Activated naive CD4-positive, alpha-beta T cell treated with anti-CD3 and anti-CD28 coated beads for 36 hours (primary cell): ENCODE measurements around the gene NFRKB. TPM values are rescaled to one million over a fixed set of nuclear protein-coding genes. Genes with fewer than 3 reads are reported as not detected.

Source experiments
- CTCF ChIA-PET: fragments of 350-600 bp; sonication (Branson Sonifier 250); formaldehyde crosslinking; loops from one replicate; lab custom pipeline; 2021; ENCODE audit warnings: antibody characterized with exemption; lab: Charles Lee
- DNase-seq: peaks from one replicate; pipeline ENCODE4 v3.0.0-alpha.2; 2020
- H3K27ac Mint-ChIP-seq: one replicate; pipeline ENCODE4 v1.8.0; 2021; ENCODE audit warnings: mild to moderate bottlenecking, mixed read lengths
- H3K27me3 Mint-ChIP-seq: one replicate; pipeline ENCODE4 v1.8.0; 2021; ENCODE audit warnings: low read depth, mixed read lengths
- H3K36me3 Mint-ChIP-seq: one replicate; pipeline ENCODE4 v1.8.0; 2021; ENCODE audit warnings: low read depth, mixed read lengths
- H3K4me1 Mint-ChIP-seq: one replicate; pipeline ENCODE4 v1.8.0; 2021; ENCODE audit warnings: low read depth, mixed read lengths
- H3K4me3 Mint-ChIP-seq: one replicate; pipeline ENCODE4 v1.8.0; 2021; ENCODE audit warnings: mild to moderate bottlenecking, moderate library complexity, mixed read lengths
- H3K9me3 Mint-ChIP-seq: one replicate; pipeline ENCODE4 v1.8.0; 2021; ENCODE audit warnings: mixed read lengths
- intact Hi-C: fragments of 100-400 bp; cut with micrococcal nuclease; formaldehyde crosslinking; loops from one replicate; pipeline ENCODE4 v1.15.1; 2023
- total RNA-seq, 2 experiments: library from RNA; stranded (reverse); gene quantifications; one replicate each; pipeline ENCODE4 v1.2.3, GENCODE V29; 2021

Gene NFRKB
- total RNA-seq, 2 experiments from 2014 or later, result 34.0 to 36.4 TPM

- Mint-ChIP-seq H3K27me3 (no peaks in the 10 kb centered on the region), H3K4me3 (no peak overlapping the region)
- CTCF ChIA-PET, result interaction anchor here (11.6 kb wide), 1 partner anchor 202 kb away, joined by 165 read pairs; no protein-coding TSS in a partner anchor
Measured at GRCh38 chr11:129930296-129930695, 34.9 kb upstream of the NFRKB start.

GRCh38 chr11:129929721-129930120 is 34.3 kb upstream of the NFRKB start:
- intact Hi-C loops, result loop anchor here (10.0 kb wide), 1 partner anchor 935 kb away; no protein-coding TSS in a partner anchor
- DNase-seq, result no peak
- no peak overlapping the region for H3K27ac Mint-ChIP-seq
- no peaks in the 10 kb centered on the region for H3K27me3 Mint-ChIP-seq
- no peaks in the 10 kb centered on the region for H3K4me1 Mint-ChIP-seq
- CTCF ChIA-PET, result interaction anchor here (11.6 kb wide), 1 partner anchor 203 kb away, joined by 165 read pairs; no protein-coding TSS in a partner anchor
- no peak overlapping the region for H3K4me3 Mint-ChIP-seq
- H3K9me3 Mint-ChIP-seq, result no peaks in the 10 kb centered on the region
- H3K36me3 Mint-ChIP-seq, result peaks cover 17% of the 10 kb centered on the region

More at GRCh38 chr11:129930296-129930695, 34.9 kb upstream of the NFRKB start:
- H3K4me1 Mint-ChIP-seq, result no peaks in the 10 kb centered on the region
- no peak overlapping the region for H3K27ac Mint-ChIP-seq
- intact Hi-C loops, result no loop called here
- H3K9me3 Mint-ChIP-seq, result no peaks in the 10 kb centered on the region
- H3K36me3 Mint-ChIP-seq, result peaks cover 20% of the 10 kb centered on the region
- DNase-seq, result no peak

- DNase-seq, result no peak
- CTCF ChIA-PET, result interaction anchor here (11.6 kb wide), 1 partner anchor 204 kb away, joined by 165 read pairs; no protein-coding TSS in a partner anchor
- intact Hi-C loops, result loop anchor here (10.0 kb wide), 1 partner anchor 936 kb away; no protein-coding TSS in a partner anchor
- peaks cover 17% of the 10 kb centered on the region for H3K36me3 Mint-ChIP-seq
- no peaks in the 10 kb centered on the region for H3K27me3 Mint-ChIP-seq
- no peaks in the 10 kb centered on the region for H3K9me3 Mint-ChIP-seq
- H3K4me1 Mint-ChIP-seq, result no peaks in the 10 kb centered on the region
- H3K4me3 Mint-ChIP-seq, result no peak overlapping the region
- H3K27ac Mint-ChIP-seq, result no peak overlapping the region
Measured at GRCh38 chr11:129928923-129929692, 33.7 kb upstream of the NFRKB start.

- Mint-ChIP-seq H3K36me3 (peaks cover 11% of the 10 kb centered on the region), H3K4me3 (no peak overlapping the region), H3K27ac (no peak overlapping the region), H3K4me1 (peaks cover 8% of the 10 kb centered on the region), H3K9me3 (no peaks in the 10 kb centered on the region), H3K27me3 (no peaks in the 10 kb centered on the region)
- intact Hi-C loops, result loop anchor here (1.0 to 10.0 kb wide), 5 partner anchors 137 to 942 kb away; partner anchors contain the start of gene APLP2
- CTCF ChIA-PET, result interaction anchor here (0.6 to 11.6 kb wide), 15 partner anchors 9 to 299 kb away, joined by 3 to 165 read pairs (median 3); no protein-coding TSS in a partner anchor
- no peak for DNase-seq
Measured at GRCh38 chr11:129922674-129923073, 27.3 kb upstream of the NFRKB start.

GRCh38 chr11:129918361-129918760 is 23.0 kb upstream of the NFRKB start:
- CTCF ChIA-PET, result interaction anchor here (2.8 kb wide), 1 partner anchor 214 kb away, joined by 9 read pairs; no protein-coding TSS in a partner anchor
- DNase-seq, result no peak
- Mint-ChIP-seq H3K4me1 (peaks cover 5% of the 10 kb centered on the region), H3K27me3 (no peaks in the 10 kb centered on the region), H3K36me3 (peaks cover 19% of the 10 kb centered on the region), H3K4me3 (no peak overlapping the region), H3K27ac (no peak overlapping the region), H3K9me3 (no peaks in the 10 kb centered on the region)
- intact Hi-C loops, result no loop called here

GRCh38 chr11:129917231-129917630 is 21.9 kb upstream of the NFRKB start:
- intact Hi-C loops, result no loop called here
- H3K4me1 Mint-ChIP-seq, result no peaks in the 10 kb centered on the region
- DNase-seq, result no peak
- CTCF ChIA-PET, result interaction anchor here (2.8 kb wide), 1 partner anchor 215 kb away, joined by 9 read pairs; no protein-coding TSS in a partner anchor
- H3K27me3 Mint-ChIP-seq, result no peaks in the 10 kb centered on the region
- no peaks in the 10 kb centered on the region for H3K9me3 Mint-ChIP-seq
- H3K27ac Mint-ChIP-seq, result no peak overlapping the region
- H3K4me3 Mint-ChIP-seq, result no peak overlapping the region
- peaks cover 19% of the 10 kb centered on the region for H3K36me3 Mint-ChIP-seq

- Mint-ChIP-seq H3K36me3 (peaks cover 31% of the 10 kb centered on the region), H3K27ac (peak overlapping the region; percentile 69), H3K27me3 (no peaks in the 10 kb centered on the region), H3K9me3 (no peaks in the 10 kb centered on the region), H3K4me1 (peaks cover 8% of the 10 kb centered on the region), H3K4me3 (no peak overlapping the region)
- no peak for DNase-seq
- CTCF ChIA-PET, result interaction anchor here (0.7 kb wide), 1 partner anchor 30 kb away, joined by 3 read pairs; no protein-coding TSS in a partner anchor
- intact Hi-C loops, result no loop called here
Measured at GRCh38 chr11:129911298-129911697, 15.9 kb upstream of the NFRKB start.

GRCh38 chr11:129910360-129910759 is 15.0 kb upstream of the NFRKB start:
- no peak overlapping the region for H3K27ac Mint-ChIP-seq
- H3K4me1 Mint-ChIP-seq, result peaks cover 8% of the 10 kb centered on the region
- no peaks in the 10 kb centered on the region for H3K27me3 Mint-ChIP-seq
- CTCF ChIA-PET, result interaction anchor here (0.7 to 1.1 kb wide), 3 partner anchors 125 to 221 kb away, joined by 3 to 4 read pairs (median 3); no protein-coding TSS in a partner anchor
- no peak for DNase-seq
- intact Hi-C loops, result no loop called here
- peaks cover 36% of the 10 kb centered on the region for H3K36me3 Mint-ChIP-seq
- no peak overlapping the region for H3K4me3 Mint-ChIP-seq
- no peaks in the 10 kb centered on the region for H3K9me3 Mint-ChIP-seq

- Mint-ChIP-seq H3K4me1 (no peaks in the 10 kb centered on the region), H3K4me3 (no peak overlapping the region), H3K36me3 (peaks cover 33% of the 10 kb centered on the region), H3K9me3 (no peaks in the 10 kb centered on the region), H3K27ac (no peak overlapping the region), H3K27me3 (no peaks in the 10 kb centered on the region)
- CTCF ChIA-PET, result no interaction called here
- intact Hi-C loops, result no loop called here
- no peak for DNase-seq
Measured at GRCh38 chr11:129905402-129905801, 10.0 kb upstream of the NFRKB start.

GRCh38 chr11:129896062-129896461 is 684 bp upstream of the NFRKB start:
- Mint-ChIP-seq H3K4me3 (peak overlapping the region; percentile 87), H3K27ac (peak overlapping the region; percentile 48), H3K27me3 (no peaks in the 10 kb centered on the region), H3K36me3 (peaks cover 22% of the 10 kb centered on the region), H3K9me3 (no peaks in the 10 kb centered on the region), H3K4me1 (peaks cover 27% of the 10 kb centered on the region)
- no peak for DNase-seq
- CTCF ChIA-PET, result interaction anchor here (0.7 kb wide), 1 partner anchor 236 kb away, joined by 3 read pairs; no protein-coding TSS in a partner anchor
- intact Hi-C loops, result no loop called here

- Mint-ChIP-seq H3K27me3 (no peaks in the 10 kb centered on the region), H3K4me3 (peak overlapping the region; percentile 87), H3K36me3 (peaks cover 24% of the 10 kb centered on the region), H3K9me3 (no peaks in the 10 kb centered on the region), H3K4me1 (peaks cover 36% of the 10 kb centered on the region), H3K27ac (peak overlapping the region; percentile 79)
- CTCF ChIA-PET, result interaction anchor here (0.8 kb wide), 1 partner anchor 33 kb away, joined by 3 read pairs; no protein-coding TSS in a partner anchor
- DNase-seq, result peak; percentile 25
- intact Hi-C loops, result loop anchor here (1.0 to 5.0 kb wide), 5 partner anchors 107 to 614 kb away; partner anchors contain the start of genes APLP2 and ZBTB44
Measured at GRCh38 chr11:129894278-129895125, 876 bp downstream of the NFRKB start.
